K562 (cell line): ENCODE results near the gene FADS1. TPM values are rescaled to one million over a fixed set of nuclear protein-coding genes. Genes with fewer than 3 reads are reported as not detected.

Source experiments
- ATAC-seq: fragments of 200-7000 bp; cut with Tn5 transposase; 3 replicates; pipeline ENCODE4 v1.9.1; 2020; ENCODE audit warnings: moderate library complexity
- BruUV-seq: library from RNA; stranded (reverse); fragments of 400-500 nt; replicated peaks from 2 replicates; lab custom pipeline; 2021; lab: Mats Ljungman, UMichigan
- CTCF ChIA-PET: fragments of 300-600 bp; formaldehyde crosslinking; extraction: SDS; loops from one replicate; lab custom pipeline; 2021; ENCODE audit warnings: low intra/inter-chr PET ratio; lab: Yijun Ruan, JAX
- POLR2A ChIA-PET: fragments of 300-600, 350-650 bp; sonication (Branson Sonifier 250); formaldehyde crosslinking; extraction: SDS; loops from one replicate; lab custom pipeline; 2021; ENCODE audit warnings: antibody characterized with exemption, inconsistent platforms; lab: Yijun Ruan, JAX
- DNase-seq, 4 experiments: peaks; one replicate each; pipeline versions ENCODE4 v3.0.0 to v3.0.0-alpha.2; 2011 to 2018; ENCODE audit warnings: low spot score in 3 of 4, mixed read lengths in 3 of 4; ENCODE audit errors: extremely low read depth in 1 of 4
- FAIRE-seq: peaks from 2 replicates; lab custom pipeline; 2011; peaks lifted over from hg19 to GRCh38; lab: Jason Lieb, UNC
- H2AFZ ChIP-seq: 2 replicates; pipeline ENCODE4 v1.6.0; 2011; ENCODE audit warnings: low read depth, low read length, control low read depth, inconsistent platforms
- H3K27ac ChIP-seq: fragments of 200-600 bp; 3 replicates; pipeline ENCODE4 v1.8.0; 2011; ENCODE audit warnings: low read depth, mild to moderate bottlenecking, control low read depth, inconsistent platforms, low read length, moderate library complexity, mixed read lengths; ENCODE audit errors: extremely low read depth
- H3K27me3 ChIP-seq, 2 experiments: fragments of 300-600 bp in 1 of 2; 2 replicates in 1 of 2; 3 replicates in 1 of 2; pipeline versions ENCODE4 v1.6.0 to v1.8.0; 2011; ENCODE audit warnings: inconsistent platforms in 2 of 2, low read length in 2 of 2, mild to moderate bottlenecking in 1 of 2, mixed read lengths in 1 of 2, moderate library complexity in 1 of 2; ENCODE audit not compliant: control insufficient read depth in 2 of 2, insufficient read depth in 2 of 2
- H3K36me3 ChIP-seq: fragments of 300-600 bp; 3 replicates; pipeline ENCODE4 v1.8.0; 2011; ENCODE audit warnings: mild to moderate bottlenecking, low read length, inconsistent platforms; ENCODE audit not compliant: control insufficient read depth, insufficient read depth
- H3K4me1 ChIP-seq, 2 experiments: fragments of 200-600 bp in 1 of 2; replicated peaks in 1 of 2; 2 replicates in 1 of 2; 3 replicates in 1 of 2; pipeline versions ENCODE4 v1.5.1 to v1.8.0; 2011; ENCODE audit warnings: inconsistent platforms in 2 of 2, low read length in 2 of 2, mild to moderate bottlenecking in 1 of 2, mixed read lengths in 1 of 2, moderate library complexity in 1 of 2; ENCODE audit not compliant: control insufficient read depth in 2 of 2, insufficient read depth in 2 of 2
- H3K4me2 ChIP-seq: 2 replicates; pipeline ENCODE4 v1.6.1; 2011; ENCODE audit warnings: low read length, control low read depth, inconsistent platforms, mixed read lengths; ENCODE audit not compliant: insufficient read depth
- H3K4me3 ChIP-seq: fragments of 200-600 bp; sonication (generic), shearing (Covaris generic); 2 replicates; pipeline ENCODE4 v1.5.1; 2016; ENCODE audit warnings: control low read depth, inconsistent platforms
- H3K79me2 ChIP-seq: fragments of 200-600 bp; 3 replicates; pipeline ENCODE4 v1.8.0; 2011; ENCODE audit warnings: low read length, inconsistent platforms; ENCODE audit not compliant: control insufficient read depth, insufficient read depth
- H3K9ac ChIP-seq, 2 experiments: 2 replicates each; pipeline versions ENCODE4 v1.6.0 to v1.6.1; 2011; ENCODE audit warnings: low read depth in 2 of 2, low read length in 2 of 2, control low read depth in 1 of 2, inconsistent platforms in 1 of 2, mild to moderate bottlenecking in 1 of 2, mixed read lengths in 1 of 2; ENCODE audit not compliant: insufficient read depth in 1 of 2
- H3K9me1 ChIP-seq: one replicate; pipeline ENCODE4 v1.6.0; 2011; ENCODE audit warnings: inconsistent platforms, mild to moderate bottlenecking, low read length, moderate library complexity; ENCODE audit not compliant: control insufficient read depth, insufficient read depth
- H3K9me3 ChIP-seq: replicated peaks from 2 replicates; pipeline ENCODE4 v1.5.1; 2011; ENCODE audit warnings: low read depth, low read length, inconsistent platforms; ENCODE audit not compliant: control insufficient read depth, insufficient read depth
- H4K20me1 ChIP-seq: replicated peaks from 2 replicates; pipeline ENCODE4 v1.6.1; 2011; ENCODE audit warnings: low read length, inconsistent platforms, mixed read lengths; ENCODE audit not compliant: control insufficient read depth, insufficient read depth
- ELF2 ChIP-seq: fragments of 250-450 bp; sonication (Bioruptor Pico); IDR thresholded peaks from 2 replicates; pipeline ENCODE4 v1.5.0; 2021; ENCODE audit warnings: mild to moderate bottlenecking
- FOSL1 ChIP-seq: fragments of 200-800 bp; sonication (Bioruptor generic); conservative IDR thresholded peaks from 2 replicates; pipeline ENCODE4 v1.6.1; 2016; ENCODE audit warnings: missing genetic modification characterization, missing compliant biosample characterization
- FOXA3 ChIP-seq, 2 experiments: fragments of 450-650 bp in 1 of 2; sonication (generic) in 1 of 2; formaldehyde crosslinking; IDR thresholded peaks in 1 of 2; conservative IDR thresholded peaks in 1 of 2; 2 replicates each; pipeline versions ENCODE4 v1.4.0 to v1.8.0; 2020 to 2022; ENCODE audit warnings: mild to moderate bottlenecking in 2 of 2, missing genetic modification reagents in 1 of 2
- PHB2 ChIP-seq: fragments of 450-650 bp; IDR thresholded peaks from 2 replicates; pipeline ENCODE4 v1.6.1; 2017; ENCODE audit warnings: low read depth
- POLR2A ChIP-seq: fragments of 450-650 bp; conservative IDR thresholded peaks from 2 replicates; pipeline ENCODE4 v1.6.1; 2016
- POU5F1 ChIP-seq: fragments of 150-350 bp; IDR thresholded peaks from 2 replicates; pipeline ENCODE4 v1.6.1; 2014; ENCODE audit warnings: borderline replicate concordance, low read length, low read depth, mild to moderate bottlenecking; ENCODE audit not compliant: partially characterized antibody
- ZNF239 ChIP-seq: fragments of 250-450 bp; sonication (Bioruptor Pico); IDR thresholded peaks from 2 replicates; pipeline ENCODE4 v1.4.0; 2020; ENCODE audit warnings: mild to moderate bottlenecking
- ZNF589 ChIP-seq: fragments of 200-800 bp; sonication (Bioruptor generic); IDR thresholded peaks from 2 replicates; pipeline ENCODE4 v1.6.1; 2016; ENCODE audit warnings: low read depth, missing genetic modification characterization, missing compliant biosample characterization
- WGBS: fragments of 100-300 bp; shearing (Covaris generic); methylation state at CpG from one replicate; pipeline ENCODE4 v1.1.6; 2016; ENCODE audit warnings: low coverage, mixed read lengths; ENCODE audit not compliant: insufficient coverage; ENCODE audit errors: missing lambda C conversion rate; 5-methylcytosine and 5-hydroxymethylcytosine counted together
- in situ Hi-C: fragments of 300-500 bp; cut with MboI; formaldehyde crosslinking; loops from 4 replicates; pipeline ENCODE4 v1.15.0; 2018; ENCODE audit warnings: inconsistent platforms, mixed read lengths
- intact Hi-C: fragments of 100-400 bp; cut with micrococcal nuclease; formaldehyde crosslinking; loops from 2 replicates; pipeline ENCODE4 v1.14.2; 2022
- polyA plus RNA-seq, 8 experiments: library from polyadenylated mRNA; depleted of rRNA in 4 of 8; stranded (reverse) in 5 of 8; unstranded in 3 of 8; fragments of >200 nt; fragmentation: Nextera tagmentation in 2 of 8; fragmentation: Illumina TruSeq in 1 of 8; extraction: Ambion mirVana in 2 of 8; extraction: Trizol in 1 of 8; gene quantifications; 2 replicates each; pipeline versions ENCODE4 v1.2.1 to v1.2.3, GENCODE V29; 2011 to 2014; ENCODE audit warnings: inconsistent platforms in 1 of 8, missing spikeins in 1 of 8
- total RNA-seq, 7 experiments: library from RNA; depleted of rRNA in 6 of 7; stranded (reverse); fragments of >200 nt in 6 of 7; fragmentation: Illumina TruSeq in 2 of 7; extraction: Trizol in 2 of 7; gene quantifications; 2 replicates each; pipeline versions ENCODE4 v1.2.1 to v1.2.3, GENCODE V29; 2011 to 2021; ENCODE audit warnings: low replicate concordance in 1 of 7
- TF ChIP-seq, protein P1 (sequence below): sonication (generic); formaldehyde crosslinking; IDR thresholded peaks from 2 replicates; pipeline ENCODE4 v1.8.0; 2022; ENCODE audit warnings: missing genetic modification reagents, mild to moderate bottlenecking, borderline replicate concordance
- TF ChIP-seq, protein P2 (sequence below): fragments of 450-650 bp; formaldehyde crosslinking; conservative IDR thresholded peaks from 2 replicates; pipeline ENCODE4 v1.4.0; 2022; ENCODE audit warnings: mild to moderate bottlenecking, missing genetic modification characterization
- TF ChIP-seq, protein P3 (sequence below): fragments of 450-650 bp; IDR thresholded peaks from 2 replicates; pipeline ENCODE4 v1.6.1; 2016; ENCODE audit warnings: mild to moderate bottlenecking

FADS1 gene
- total and polyA plus RNA-seq, 9 of the 15 experiments (the other 6 are each of a cell fraction or from before 2014, with no cell fraction given) = 110 to 864 (median 364) TPM

DNA sequence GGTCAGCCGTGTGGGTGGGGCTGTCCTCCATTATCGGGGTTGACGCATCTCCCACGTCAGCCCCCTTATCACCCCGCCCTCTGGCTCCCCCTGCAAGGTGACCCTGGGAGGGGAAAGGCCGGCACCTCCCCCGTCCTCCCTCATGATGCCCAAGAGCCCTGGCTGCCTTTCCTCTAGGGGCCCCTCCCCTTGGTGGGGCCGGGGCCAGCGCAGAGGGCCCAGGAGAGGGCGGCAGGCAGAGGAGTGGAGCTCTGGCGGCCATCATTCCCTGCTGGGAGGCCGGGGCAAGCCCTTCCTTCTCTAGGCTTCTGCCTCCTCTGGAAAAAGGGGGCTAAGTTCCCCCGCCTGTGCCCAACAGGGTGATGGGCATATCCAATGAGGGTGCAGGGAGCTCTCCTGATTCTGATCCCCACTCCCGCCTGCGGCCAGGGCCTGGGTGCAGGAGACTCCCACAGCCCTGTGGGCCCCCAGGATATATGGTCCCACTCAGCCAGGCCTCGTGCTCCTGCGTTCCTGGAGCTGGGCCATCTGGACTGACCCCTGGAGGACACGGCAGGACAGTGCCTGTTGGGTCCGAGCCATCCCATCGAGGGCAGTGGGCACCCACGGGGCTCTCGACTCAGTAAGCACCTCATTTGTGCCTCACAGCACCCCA lies 52.1 kb downstream of the FADS1 start (continued):
- TF ChIP-seq, protein P1, sequence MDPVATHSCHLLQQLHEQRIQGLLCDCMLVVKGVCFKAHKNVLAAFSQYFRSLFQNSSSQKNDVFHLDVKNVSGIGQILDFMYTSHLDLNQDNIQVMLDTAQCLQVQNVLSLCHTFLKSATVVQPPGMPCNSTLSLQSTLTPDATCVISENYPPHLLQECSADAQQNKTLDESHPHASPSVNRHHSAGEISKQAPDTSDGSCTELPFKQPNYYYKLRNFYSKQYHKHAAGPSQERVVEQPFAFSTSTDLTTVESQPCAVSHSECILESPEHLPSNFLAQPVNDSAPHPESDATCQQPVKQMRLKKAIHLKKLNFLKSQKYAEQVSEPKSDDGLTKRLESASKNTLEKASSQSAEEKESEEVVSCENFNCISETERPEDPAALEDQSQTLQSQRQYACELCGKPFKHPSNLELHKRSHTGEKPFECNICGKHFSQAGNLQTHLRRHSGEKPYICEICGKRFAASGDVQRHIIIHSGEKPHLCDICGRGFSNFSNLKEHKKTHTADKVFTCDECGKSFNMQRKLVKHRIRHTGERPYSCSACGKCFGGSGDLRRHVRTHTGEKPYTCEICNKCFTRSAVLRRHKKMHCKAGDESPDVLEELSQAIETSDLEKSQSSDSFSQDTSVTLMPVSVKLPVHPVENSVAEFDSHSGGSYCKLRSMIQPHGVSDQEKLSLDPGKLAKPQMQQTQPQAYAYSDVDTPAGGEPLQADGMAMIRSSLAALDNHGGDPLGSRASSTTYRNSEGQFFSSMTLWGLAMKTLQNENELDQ (CRISPR knock-in tag) = no peak
- peak; percentile 50; the same call in 1 of the 2 replicates for TF ChIP-seq FOSL1

DNA sequence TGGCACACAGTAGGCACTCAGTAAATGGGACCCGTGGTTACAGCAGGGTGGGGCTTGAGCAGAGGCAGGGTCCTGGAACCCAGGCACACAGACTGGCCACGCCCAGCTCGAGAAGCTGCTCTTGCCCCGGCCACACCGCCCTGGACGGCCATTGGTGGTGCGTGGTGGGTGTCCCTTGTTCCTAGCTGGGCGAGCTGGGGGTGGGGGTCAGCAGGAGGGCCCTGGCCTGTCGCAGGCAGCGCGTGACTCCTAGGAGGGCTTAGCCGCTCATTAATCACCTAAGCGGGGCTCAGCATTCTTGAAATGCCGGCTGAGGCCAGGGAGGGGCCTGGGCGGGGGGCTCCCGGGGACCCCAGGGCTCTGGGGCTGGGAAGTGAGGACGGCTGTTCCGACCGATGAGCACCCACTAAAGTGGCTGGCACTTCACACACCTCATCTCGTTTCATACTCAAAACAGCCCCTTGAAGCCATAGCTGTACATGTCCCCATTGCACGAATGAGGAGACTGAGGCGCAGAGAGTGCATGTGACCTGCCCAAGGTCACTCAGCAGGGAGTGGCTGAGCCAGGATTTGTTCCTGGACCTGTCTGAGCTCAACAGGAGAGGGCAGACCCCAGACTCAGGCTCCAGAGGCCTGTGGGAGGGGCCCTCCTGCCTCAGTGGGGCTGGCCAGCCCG lies 52.7 kb downstream of the FADS1 start:
- Histone ChIP-seq H3K9me3 (no peaks in the 10 kb centered on the region), H3K27ac (no peak overlapping the region), H4K20me1 (0 out of 2 replicates have a peak, but pooled peaks cover 6% of the 10 kb centered on the region), H3K4me2 (no peak overlapping the region), H3K79me2 (no peaks in the 10 kb centered on the region; the same call in 2 of the 3 replicates), H3K4me3 (no peak overlapping the region), H3K4me1 (peaks cover 12 to 64% of the 10 kb centered on the region in 2 experiments; a peak in 4 of 5 replicates), H3K36me3 (0 out of 3 replicates have a peak, but pooled peaks cover 3% of the 10 kb centered on the region), H3K9ac (peak overlapping the region in 1 of 2 experiments; percentile 69; a peak in 2 of 4 replicates), H3K9me1 (no peaks in the 10 kb centered on the region), H3K27me3 (no peaks in the 10 kb centered on the region), H2AFZ (no peak overlapping the region)
- POLR2A ChIA-PET = interaction anchor here (0.7 to 1.8 kb wide), 5 partner anchors 8 to 29 kb away, joined by 3 to 6 read pairs (median 4); partner anchors contain the start of genes FEN1 and TMEM258
- intact Hi-C loops (no loop called here), in situ Hi-C loops (no loop called here)
- FAIRE-seq = no peak
- WGBS = 69% methylated on average over 19 of the region's 23 CpGs
- DNase-seq = no peak
- CTCF ChIA-PET = interaction anchor here (0.6 kb wide), 1 partner anchor 17 kb away, joined by 3 read pairs; no protein-coding TSS in a partner anchor
- BruUV-seq = no TSS peak
- ATAC-seq = no peak; the same call in 1 of the 3 replicates
- no peak for TF ChIP-seq FOXA3 (CRISPR knock-in tag; conservative IDR thresholded peaks at IDR 0.05 in 1 of 2, IDR thresholded peaks at IDR 0.05 in 1 of 2)
- no peak for TF ChIP-seq ZNF589 (CRISPR knock-in tag)
- TF ChIP-seq POU5F1 = no peak
- no peak for TF ChIP-seq POLR2A
- TF ChIP-seq PHB2 = no peak
- no peak for TF ChIP-seq ELF2 (CRISPR knock-in tag)
- no peak for TF ChIP-seq ZNF239 (CRISPR knock-in tag)
- TF ChIP-seq, protein P2, sequence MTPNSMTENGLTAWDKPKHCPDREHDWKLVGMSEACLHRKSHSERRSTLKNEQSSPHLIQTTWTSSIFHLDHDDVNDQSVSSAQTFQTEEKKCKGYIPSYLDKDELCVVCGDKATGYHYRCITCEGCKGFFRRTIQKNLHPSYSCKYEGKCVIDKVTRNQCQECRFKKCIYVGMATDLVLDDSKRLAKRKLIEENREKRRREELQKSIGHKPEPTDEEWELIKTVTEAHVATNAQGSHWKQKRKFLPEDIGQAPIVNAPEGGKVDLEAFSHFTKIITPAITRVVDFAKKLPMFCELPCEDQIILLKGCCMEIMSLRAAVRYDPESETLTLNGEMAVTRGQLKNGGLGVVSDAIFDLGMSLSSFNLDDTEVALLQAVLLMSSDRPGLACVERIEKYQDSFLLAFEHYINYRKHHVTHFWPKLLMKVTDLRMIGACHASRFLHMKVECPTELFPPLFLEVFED (CRISPR knock-in tag) = no peak
- TF ChIP-seq, protein P3, sequence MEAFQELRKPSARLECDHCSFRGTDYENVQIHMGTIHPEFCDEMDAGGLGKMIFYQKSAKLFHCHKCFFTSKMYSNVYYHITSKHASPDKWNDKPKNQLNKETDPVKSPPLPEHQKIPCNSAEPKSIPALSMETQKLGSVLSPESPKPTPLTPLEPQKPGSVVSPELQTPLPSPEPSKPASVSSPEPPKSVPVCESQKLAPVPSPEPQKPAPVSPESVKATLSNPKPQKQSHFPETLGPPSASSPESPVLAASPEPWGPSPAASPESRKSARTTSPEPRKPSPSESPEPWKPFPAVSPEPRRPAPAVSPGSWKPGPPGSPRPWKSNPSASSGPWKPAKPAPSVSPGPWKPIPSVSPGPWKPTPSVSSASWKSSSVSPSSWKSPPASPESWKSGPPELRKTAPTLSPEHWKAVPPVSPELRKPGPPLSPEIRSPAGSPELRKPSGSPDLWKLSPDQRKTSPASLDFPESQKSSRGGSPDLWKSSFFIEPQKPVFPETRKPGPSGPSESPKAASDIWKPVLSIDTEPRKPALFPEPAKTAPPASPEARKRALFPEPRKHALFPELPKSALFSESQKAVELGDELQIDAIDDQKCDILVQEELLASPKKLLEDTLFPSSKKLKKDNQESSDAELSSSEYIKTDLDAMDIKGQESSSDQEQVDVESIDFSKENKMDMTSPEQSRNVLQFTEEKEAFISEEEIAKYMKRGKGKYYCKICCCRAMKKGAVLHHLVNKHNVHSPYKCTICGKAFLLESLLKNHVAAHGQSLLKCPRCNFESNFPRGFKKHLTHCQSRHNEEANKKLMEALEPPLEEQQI = no peak
